ENCODE measurements around the gene GUCY2D.

GUCY2D gene

GRCh38 chr17:8068736-8069586, 66.5 kb downstream of the GUCY2D start:
- DNase-seq, result no peak

GRCh38 chr17:8069587-8069860, 67.1 kb downstream of the GUCY2D start:
- DNase-seq, result no peak
